Stimulated activated naive CD4-positive, alpha-beta T cell (primary cell): Measurements from ENCODE around the gene SSRP1.
"Not testable (repeated sequence)": the region's sequence is repeated elsewhere in the genome, so short reads cannot be mapped to it uniquely, and the experiment has no call there.

Experiments
- DNase-seq, 6 experiments: peaks; one replicate each; lab custom pipeline; 2025; lab: John Stamatoyannopoulos, UW

SSRP1 gene

GRCh38 chr11:57335343-57336110 lies at the start of gene SSRP1:
TSS of gene SSRP1 (minus strand) at chr11:57335892. CDS start at chr11:57335121, 771 bp downstream.
- peak; percentile 78 to 89 (median 80) for DNase-seq

- DNase-seq: no peak
Measured at GRCh38 chr11:57380975-57381374, 45.3 kb upstream of the SSRP1 start, which contains the start of gene PRG3. TSS of gene PRG3 (minus strand) at chr11:57381150. CDS start at chr11:57380708, 442 bp downstream.

- DNase-seq: no peak
Measured at GRCh38 chr11:57379732-57380131, 44.0 kb upstream of the SSRP1 start.

- no peak for DNase-seq
Measured at GRCh38 chr11:57378186-57378585, 42.5 kb upstream of the SSRP1 start.

- no peak for DNase-seq
Measured at GRCh38 chr11:57377107-57377506, 41.4 kb upstream of the SSRP1 start.

GRCh38 chr11:57376095-57377090 lies 40.7 kb upstream of the SSRP1 start:
- no peak for DNase-seq

- no peak for DNase-seq
Measured at GRCh38 chr11:57375490-57375889, 39.8 kb upstream of the SSRP1 start.

- no peak for DNase-seq
Measured at GRCh38 chr11:57374966-57375365, 39.3 kb upstream of the SSRP1 start.

- no peak for DNase-seq
Measured at GRCh38 chr11:57373146-57373545, 37.5 kb upstream of the SSRP1 start.

GRCh38 chr11:57370941-57371340 lies 35.2 kb upstream of the SSRP1 start:
- no peak for DNase-seq

GRCh38 chr11:57370251-57370650 lies 34.6 kb upstream of the SSRP1 start:
- DNase-seq: no peak

GRCh38 chr11:57368845-57369232 lies 33.1 kb upstream of the SSRP1 start:
- no peak for DNase-seq

GRCh38 chr11:57368106-57368844 lies 32.6 kb upstream of the SSRP1 start:
- DNase-seq: no peak

GRCh38 chr11:57364851-57365660 lies 29.4 kb upstream of the SSRP1 start:
- no peak for DNase-seq

GRCh38 chr11:57363131-57364080 lies 27.7 kb upstream of the SSRP1 start:
- no peak for DNase-seq

- DNase-seq: no peak
Measured at GRCh38 chr11:57361926-57362325, 26.2 kb upstream of the SSRP1 start.

GRCh38 chr11:57361420-57361819 lies 25.7 kb upstream of the SSRP1 start:
- DNase-seq: not testable (repeated sequence)

GRCh38 chr11:57360991-57361390 lies 25.3 kb upstream of the SSRP1 start:
- no peak for DNase-seq

GRCh38 chr11:57359896-57360690 lies 24.4 kb upstream of the SSRP1 start:
- DNase-seq: no peak
